Spleen (tissue), 11 donors: ENCODE data around the gene KITLG. TPM values are rescaled to one million over a fixed set of nuclear protein-coding genes. Genes with fewer than 3 reads are reported as not detected.

Experiments used
- DNase-seq: peaks from one replicate; pipeline ENCODE4 v3.0.0-alpha.2; 2020
- H3K27ac ChIP-seq, 8 donors: fragments of 200-600 bp; sonication (generic) in 7 of 8; 1 replicate in 4 of 8; 2 replicates in 4 of 8; pipeline versions ENCODE4 v1.5.0 to v1.8.0; 2016 to 2021; ENCODE audit warnings: inconsistent platforms in 4 of 8, mild to moderate bottlenecking in 4 of 8, moderate library complexity in 1 of 8
- H3K27me3 ChIP-seq, 7 donors: fragments of 200-600 bp; sonication (generic) in 6 of 7; replicated peaks in 1 of 7; 1 replicate in 4 of 7; 2 replicates in 3 of 7; pipeline versions ENCODE4 v1.5.0 to v1.8.0; 2016 to 2021; ENCODE audit warnings: inconsistent platforms in 3 of 7, mild to moderate bottlenecking in 1 of 7
- H3K36me3 ChIP-seq, 6 donors: fragments of 200-600 bp; sonication (generic) in 5 of 6; 1 replicate in 4 of 6; 2 replicates in 2 of 6; pipeline versions ENCODE4 v1.5.0 to v1.8.0; 2016 to 2021; ENCODE audit warnings: inconsistent platforms in 2 of 6
- H3K4me1 ChIP-seq, 6 donors: fragments of 200-600 bp; sonication (generic) in 5 of 6; 1 replicate in 3 of 6; 2 replicates in 3 of 6; pipeline versions ENCODE4 v1.5.0 to v1.8.0; 2016 to 2021; ENCODE audit warnings: inconsistent platforms in 3 of 6
- H3K4me3 ChIP-seq, 8 donors: fragments of 200-600 bp; sonication (generic) in 7 of 8; 1 replicate in 4 of 8; 2 replicates in 4 of 8; pipeline versions ENCODE4 v1.5.0 to v1.8.0; 2016 to 2021; ENCODE audit warnings: inconsistent platforms in 4 of 8, mild to moderate bottlenecking in 4 of 8, moderate library complexity in 2 of 8
- H3K9me3 ChIP-seq, 8 donors: fragments of 200-600 bp; sonication (generic) in 7 of 8; 1 replicate in 4 of 8; 2 replicates in 4 of 8; pipeline versions ENCODE4 v1.5.0 to v1.8.0; 2016 to 2021; ENCODE audit warnings: inconsistent platforms in 4 of 8
- POLR2A ChIP-seq, 3 donors: fragments of 450-650 bp; IDR thresholded peaks; one replicate each; pipeline ENCODE4 v1.5.1; 2017; ENCODE audit warnings: antibody characterized with exemption in 3 of 3, mild to moderate bottlenecking in 1 of 3
- POLR2AphosphoS5 ChIP-seq, 3 donors: sonication (generic); formaldehyde crosslinking; IDR thresholded peaks; one replicate each; pipeline ENCODE4 v1.5.1; 2017; ENCODE audit warnings: antibody characterized with exemption in 3 of 3
- WGBS, 5 donors: extraction: QIAGEN DNeasy Blood & Tissue Kit in 3 of 5; methylation state at CpG; one replicate each; pipeline versions ENCODE4 v1.1.5 to v1.1.7; 2013 to 2018; 5-methylcytosine and 5-hydroxymethylcytosine counted together
- intact Hi-C: fragments of 100-400 bp; cut with DNase I; formaldehyde crosslinking; loops from one replicate; pipeline ENCODE4 v1.15.0; 2023; ENCODE audit warnings: low total_unique reads
- polyA plus RNA-seq, 3 donors: library from polyadenylated mRNA; stranded (reverse); fragments of 200-250 nt; gene quantifications; one replicate each; pipeline ENCODE4 v1.2.1, GENCODE V29; 2013
- total RNA-seq, 7 donors: library from RNA; depleted of rRNA in 3 of 7; stranded (reverse); fragments of >200 nt in 3 of 7; fragmentation: NEBNext Ultra II Directional in 4 of 7; extraction: Animal tissue kit (Norgen Biotek cat#: 25700) in 4 of 7; gene quantifications; one replicate each; pipeline versions ENCODE4 v1.1.0 to v1.2.1, GENCODE V29; 2016 to 2021
- TF ChIP-seq, protein P1 (sequence below), 11 experiments: fragments of 200-600 bp in 7 of 11; fragments of 450-650 bp in 4 of 11; sonication (generic) in 4 of 11; IDR thresholded peaks in 8 of 11; conservative IDR thresholded peaks in 3 of 11; 1 replicate in 7 of 11; 2 replicates in 4 of 11; pipeline versions ENCODE4 v1.4.0 to v1.8.0; 2016 to 2021; ENCODE audit warnings: antibody characterized with exemption in 11 of 11, inconsistent platforms in 4 of 11, mild to moderate bottlenecking in 1 of 11
- donor health status: healthy with polysubstance abuse.
- donor health status: DM: no; HTN: no; CAD: no; lungs with moderate emphysema.
- donor health status: DM: no; HTN: no; CAD: no.
- donor health status: Bipolar disorder and iron deficiency.
- donor health status: healthy.
- donor health status: DM: no; HTN: no; CAD: no.
- donor health status: DM: yes; HTN: yes; CAD: no.

The KITLG gene
- total and polyA plus RNA-seq, 10 donors = 0.74 to 8.2 (median 3.8) TPM

DNA sequence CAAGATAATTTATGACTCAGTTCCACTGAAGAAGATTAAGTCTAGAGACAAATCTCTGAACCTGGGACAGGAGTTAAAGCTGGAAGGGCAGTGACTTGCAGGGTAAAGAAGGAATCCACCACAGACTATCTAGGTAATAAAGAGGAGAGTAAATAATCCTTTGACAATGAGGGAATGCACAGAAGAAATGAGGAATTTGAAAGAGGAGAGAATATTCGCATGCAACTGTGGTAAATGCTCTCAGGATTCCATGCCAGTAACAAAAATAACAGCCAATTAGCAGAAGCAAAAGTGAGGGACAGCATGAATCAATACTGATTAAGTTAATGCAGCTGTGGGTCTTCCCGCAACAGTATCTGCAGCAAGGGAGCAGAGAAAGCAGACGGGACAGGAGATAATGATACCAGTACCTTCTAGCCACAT, 77.0 kb downstream of the KITLG start:
- WGBS, 5 donors = 92 to 99% (median 93%) methylated on average over 3 of the region's 3 CpGs
- intact Hi-C loops = no loop called here
- no peaks in the 10 kb centered on the region for H3K9me3 ChIP-seq
- DNase-seq = no peak
- H3K36me3 ChIP-seq = peaks cover 0 to 7% (median 0%) of the 10 kb centered on the region in 6 donors
- no peaks in the 10 kb centered on the region for H3K4me1 ChIP-seq
- no peak overlapping the region for H3K27ac ChIP-seq
- no peaks in the 10 kb centered on the region for H3K27me3 ChIP-seq
- H3K4me3 ChIP-seq = no peak overlapping the region
- no peak for TF ChIP-seq POLR2AphosphoS5 (IDR thresholded peaks at IDR 0.05)
- TF ChIP-seq POLR2A (IDR thresholded peaks at IDR 0.05) = no peak

DNA sequence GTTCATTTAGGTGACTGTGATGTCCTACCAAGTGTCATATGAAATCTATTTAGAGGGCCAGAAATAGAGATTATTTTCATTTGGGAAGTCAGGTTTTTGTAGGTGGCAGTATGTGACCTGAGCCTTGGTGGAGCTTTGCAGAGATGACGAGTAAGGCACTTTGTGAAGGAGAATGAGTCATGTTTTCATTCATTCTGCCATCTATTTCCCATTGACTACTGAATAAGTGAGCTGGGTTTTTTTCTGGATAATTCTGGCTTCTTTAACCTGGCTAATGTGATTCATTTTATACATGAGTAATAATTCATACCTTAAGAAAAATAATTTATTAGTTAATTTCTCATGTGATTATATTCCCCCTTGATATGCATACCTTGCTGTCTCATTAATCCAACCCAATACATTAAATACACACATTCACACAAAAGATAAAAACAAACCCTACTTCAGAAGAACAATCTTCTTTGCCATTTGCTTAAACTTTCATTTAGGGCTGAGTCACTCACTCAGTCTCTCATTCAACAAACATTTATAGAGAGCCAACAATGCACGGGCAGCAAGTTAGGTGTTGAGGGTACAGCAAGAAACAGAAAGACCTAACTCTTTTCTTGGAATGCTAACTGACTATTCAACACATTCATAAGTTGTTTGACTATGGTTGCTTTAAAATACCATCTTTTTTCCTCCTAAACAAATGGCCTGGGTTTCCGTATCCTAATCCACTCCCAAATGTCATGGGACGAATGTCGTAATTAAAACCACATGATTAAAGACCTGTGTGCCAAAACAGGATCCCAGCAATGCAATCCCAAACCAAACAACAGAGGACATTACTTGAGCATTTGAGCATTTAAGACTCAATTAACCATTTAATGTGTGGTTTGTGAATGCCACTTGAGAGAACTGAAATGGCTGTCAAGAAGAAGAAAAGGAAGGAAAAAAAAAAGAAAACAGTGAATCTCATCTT, 78.0 kb downstream of the KITLG start:
- Histone ChIP-seq H3K36me3 (peaks cover 0 to 7% (median 0%) of the 10 kb centered on the region in 6 donors), H3K4me3 (no peak overlapping the region), H3K4me1 (no peaks in the 10 kb centered on the region), H3K9me3 (no peaks in the 10 kb centered on the region), H3K27ac (no peak overlapping the region), H3K27me3 (no peaks in the 10 kb centered on the region)
- no peak for TF ChIP-seq POLR2AphosphoS5 (IDR thresholded peaks at IDR 0.05)
- no peak for TF ChIP-seq POLR2A (IDR thresholded peaks at IDR 0.05)
- TF ChIP-seq, protein P1, sequence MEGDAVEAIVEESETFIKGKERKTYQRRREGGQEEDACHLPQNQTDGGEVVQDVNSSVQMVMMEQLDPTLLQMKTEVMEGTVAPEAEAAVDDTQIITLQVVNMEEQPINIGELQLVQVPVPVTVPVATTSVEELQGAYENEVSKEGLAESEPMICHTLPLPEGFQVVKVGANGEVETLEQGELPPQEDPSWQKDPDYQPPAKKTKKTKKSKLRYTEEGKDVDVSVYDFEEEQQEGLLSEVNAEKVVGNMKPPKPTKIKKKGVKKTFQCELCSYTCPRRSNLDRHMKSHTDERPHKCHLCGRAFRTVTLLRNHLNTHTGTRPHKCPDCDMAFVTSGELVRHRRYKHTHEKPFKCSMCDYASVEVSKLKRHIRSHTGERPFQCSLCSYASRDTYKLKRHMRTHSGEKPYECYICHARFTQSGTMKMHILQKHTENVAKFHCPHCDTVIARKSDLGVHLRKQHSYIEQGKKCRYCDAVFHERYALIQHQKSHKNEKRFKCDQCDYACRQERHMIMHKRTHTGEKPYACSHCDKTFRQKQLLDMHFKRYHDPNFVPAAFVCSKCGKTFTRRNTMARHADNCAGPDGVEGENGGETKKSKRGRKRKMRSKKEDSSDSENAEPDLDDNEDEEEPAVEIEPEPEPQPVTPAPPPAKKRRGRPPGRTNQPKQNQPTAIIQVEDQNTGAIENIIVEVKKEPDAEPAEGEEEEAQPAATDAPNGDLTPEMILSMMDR (IDR thresholded peaks at IDR 0.05 in 8 of 11, conservative IDR thresholded peaks at IDR 0.05 in 3 of 11) = no peak
- no peak for DNase-seq
- WGBS, 5 donors = 84 to 92% (median 88%) methylated on average over 5 of the region's 5 CpGs
- intact Hi-C loops = no loop called here

DNA sequence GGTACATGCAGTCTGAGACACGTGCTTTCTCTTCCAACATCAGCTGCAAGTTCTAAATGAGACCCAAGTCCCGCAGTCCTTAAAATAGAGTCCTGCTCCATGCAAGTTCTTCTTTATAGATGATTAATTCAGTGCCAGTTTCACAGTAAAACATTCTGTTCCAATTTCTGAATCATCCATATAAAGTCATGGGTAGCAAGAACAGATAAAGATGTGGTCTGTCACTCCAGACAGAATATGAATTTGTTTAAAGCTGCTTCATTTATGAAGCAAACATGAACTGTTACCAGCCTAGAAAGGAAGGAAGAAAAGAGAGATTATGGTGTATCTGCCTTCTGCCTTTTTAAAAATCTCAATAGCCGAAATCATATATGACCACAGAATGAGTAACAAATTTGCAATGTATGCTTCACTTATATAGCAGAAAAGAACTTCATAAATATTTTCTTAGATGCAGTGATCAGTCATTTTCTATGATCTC, 83.3 kb downstream of the KITLG start:
- TF ChIP-seq, protein P1 (IDR thresholded peaks at IDR 0.05 in 8 of 11, conservative IDR thresholded peaks at IDR 0.05 in 3 of 11) = no peak
- TF ChIP-seq POLR2AphosphoS5 (IDR thresholded peaks at IDR 0.05) (no peak), POLR2A (IDR thresholded peaks at IDR 0.05) (no peak)
- H3K9me3 ChIP-seq = no peaks in the 10 kb centered on the region
- H3K27me3 ChIP-seq = no peaks in the 10 kb centered on the region
- H3K4me1 ChIP-seq = no peaks in the 10 kb centered on the region
- no peak overlapping the region for H3K27ac ChIP-seq
- H3K4me3 ChIP-seq = no peak overlapping the region
- intact Hi-C loops = no loop called here
- DNase-seq = no peak
- WGBS, 5 donors = 79 to 93% (median 85%) methylated on average over 3 of the region's 3 CpGs
- no peaks in the 10 kb centered on the region for H3K36me3 ChIP-seq

DNA sequence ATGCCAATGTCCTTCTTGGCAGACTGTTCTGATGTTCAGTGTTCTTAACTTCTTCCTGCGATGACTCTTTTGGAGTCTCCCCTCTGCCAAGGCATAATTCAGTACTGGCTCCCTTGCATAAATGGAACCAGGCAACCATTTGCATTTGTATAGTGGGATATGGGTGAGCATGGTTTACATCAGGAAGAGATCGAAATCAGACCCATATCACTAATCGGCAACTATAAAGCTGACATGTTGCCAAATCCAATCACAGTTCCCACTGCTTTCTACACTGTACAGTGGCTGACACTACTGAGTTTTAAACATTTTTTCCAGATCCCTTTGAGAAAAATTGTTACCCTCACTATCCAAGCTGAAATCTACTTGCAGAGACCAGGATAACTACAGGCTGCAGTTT, 83.8 kb downstream of the KITLG start:
- Histone ChIP-seq H3K36me3 (no peaks in the 10 kb centered on the region), H3K4me1 (no peaks in the 10 kb centered on the region), H3K27ac (no peak overlapping the region), H3K9me3 (no peaks in the 10 kb centered on the region), H3K27me3 (no peaks in the 10 kb centered on the region), H3K4me3 (no peak overlapping the region)
- intact Hi-C loops = no loop called here
- no peak for DNase-seq
- 93 to 95% (median 94%) methylated on average over 3 of the region's 3 CpGs for whole genome bisulfite sequencing, 5 donors
- TF ChIP-seq POLR2AphosphoS5 (IDR thresholded peaks at IDR 0.05) (no peak), POLR2A (IDR thresholded peaks at IDR 0.05) (no peak)
- TF ChIP-seq, protein P1 (IDR thresholded peaks at IDR 0.05 in 8 of 11, conservative IDR thresholded peaks at IDR 0.05 in 3 of 11) = no peak
